ENCODE results near the gene SVBP. TPM values are rescaled to one million over a fixed set of nuclear protein-coding genes. Genes with fewer than 3 reads are reported as not detected.
A peak's percentile ranks its signal among the peaks of the same experiment; 100 is the strongest.

Gene SVBP
- total and polyA plus RNA-seq, 4 donors, result 3.4 to 21.8 (median 15.0) TPM

DNA sequence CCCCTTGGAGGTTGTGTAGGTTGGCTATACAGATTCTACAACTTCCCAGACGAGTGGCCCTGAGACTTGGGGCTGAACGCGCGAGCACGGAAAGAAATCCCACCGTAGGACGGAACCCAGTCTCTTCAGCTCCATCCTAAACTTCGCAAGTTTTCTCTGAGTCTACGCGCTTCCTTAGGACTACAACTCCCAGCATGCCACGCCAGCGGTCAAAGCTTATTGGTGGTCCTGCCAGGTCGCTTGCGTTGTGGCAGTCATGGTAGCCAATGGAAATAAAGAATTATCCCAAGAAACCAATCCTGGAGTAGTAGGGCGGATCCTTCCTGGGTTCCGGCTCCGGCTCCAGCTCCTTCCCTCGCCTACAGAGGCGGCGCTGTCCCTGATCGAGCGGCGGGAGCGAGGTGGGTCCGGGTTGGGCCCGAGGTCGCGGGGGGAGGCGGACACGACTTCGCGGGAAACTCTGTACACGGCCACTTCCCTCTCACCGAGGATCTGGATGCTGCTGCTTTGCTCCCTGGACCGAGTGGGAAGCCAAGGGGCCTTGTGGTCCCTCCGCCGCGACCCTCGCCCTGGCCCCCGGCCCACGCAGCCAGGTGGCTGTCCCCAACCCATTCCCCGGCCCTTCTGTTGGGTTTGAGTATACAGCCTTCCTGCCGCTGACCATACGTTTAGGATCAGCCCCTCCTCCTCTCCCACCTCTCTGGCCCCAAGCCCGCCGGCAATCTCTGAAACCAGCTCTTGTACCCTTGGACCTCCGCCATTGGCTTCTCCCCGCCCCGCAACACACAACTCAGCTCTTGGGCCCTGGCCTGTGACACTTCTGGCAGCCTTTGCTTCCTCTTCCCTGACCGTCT is 29.3 kb upstream of the SVBP start, which contains the start of gene ZNF691:
ZNF691 (plus strand) TSS at position 357 of the 854 bp plus-strand sequence. CDS start 3,046 bp downstream, outside the sequence.
- Histone ChIP-seq H3K4me1 (ENCODE audit: control insufficient read depth in 4 of 4, insufficient read depth in 4 of 4, low read length in 3 of 4) (peaks cover 0 to 20% (median 17%) of the 10 kb centered on the region in 4 donors), H3K4me3 (ENCODE audit: low read depth in 1 of 3, low read length in 3 of 3) (peak within 1 kb of the TSS; percentile 66 to 82 (median 77)), H3K9ac (ENCODE audit: low read depth in 1 of 2, low read length in 2 of 2) (peak within 1 kb of the TSS; percentile 63 to 75), H3K27me3 (ENCODE audit: control insufficient read depth in 4 of 4, insufficient read depth in 4 of 4, low read length in 3 of 4) (no peaks in the 10 kb centered on the region), H3K36me3 (ENCODE audit: control insufficient read depth in 4 of 4, insufficient read depth in 3 of 4, low read depth in 1 of 4, low read length in 3 of 4) (peaks cover 3 to 22% (median 20%) of the 10 kb centered on the region in 4 donors), H3K9me3 (ENCODE audit: control insufficient read depth in 4 of 4, low read length in 3 of 4) (peaks cover 0 to 3% (median 0%) of the 10 kb centered on the region in 4 donors), H3K27ac (ENCODE audit: low read depth in 1 of 2, low read length in 2 of 2) (peak within 1 kb of the TSS; percentile 64 to 78)
- peak; percentile 85 for DNase-seq (ENCODE audit: low spot score)
- WGBS, result under 1% methylated on average over 50 of the region's 50 CpGs
- TF ChIP-seq HNF4A (conservative IDR thresholded peaks at IDR 0.05), result peak; percentile 20 to 28
- peak; percentile 12 for TF ChIP-seq MAX (IDR thresholded peaks at IDR 0.05)
- TF ChIP-seq HNF4G (IDR thresholded peaks at IDR 0.05), result no peak
- TF ChIP-seq EGR1 (IDR thresholded peaks at IDR 0.05; ENCODE audit: low read depth in 2 of 2), result no peak
- peak; percentile 14 to 36 for TF ChIP-seq RXRA (IDR thresholded peaks at IDR 0.05)
- TF ChIP-seq RAD21 (IDR thresholded peaks at IDR 0.05), result peak; percentile 26 to 48
- TF ChIP-seq GABPA (IDR thresholded peaks at IDR 0.05 in 1 of 2, conservative IDR thresholded peaks at IDR 0.05 in 1 of 2), result peak; percentile 69 to 91
- TF ChIP-seq NR2F2 (IDR thresholded peaks at IDR 0.05), result no peak
- TF ChIP-seq, protein P1, sequence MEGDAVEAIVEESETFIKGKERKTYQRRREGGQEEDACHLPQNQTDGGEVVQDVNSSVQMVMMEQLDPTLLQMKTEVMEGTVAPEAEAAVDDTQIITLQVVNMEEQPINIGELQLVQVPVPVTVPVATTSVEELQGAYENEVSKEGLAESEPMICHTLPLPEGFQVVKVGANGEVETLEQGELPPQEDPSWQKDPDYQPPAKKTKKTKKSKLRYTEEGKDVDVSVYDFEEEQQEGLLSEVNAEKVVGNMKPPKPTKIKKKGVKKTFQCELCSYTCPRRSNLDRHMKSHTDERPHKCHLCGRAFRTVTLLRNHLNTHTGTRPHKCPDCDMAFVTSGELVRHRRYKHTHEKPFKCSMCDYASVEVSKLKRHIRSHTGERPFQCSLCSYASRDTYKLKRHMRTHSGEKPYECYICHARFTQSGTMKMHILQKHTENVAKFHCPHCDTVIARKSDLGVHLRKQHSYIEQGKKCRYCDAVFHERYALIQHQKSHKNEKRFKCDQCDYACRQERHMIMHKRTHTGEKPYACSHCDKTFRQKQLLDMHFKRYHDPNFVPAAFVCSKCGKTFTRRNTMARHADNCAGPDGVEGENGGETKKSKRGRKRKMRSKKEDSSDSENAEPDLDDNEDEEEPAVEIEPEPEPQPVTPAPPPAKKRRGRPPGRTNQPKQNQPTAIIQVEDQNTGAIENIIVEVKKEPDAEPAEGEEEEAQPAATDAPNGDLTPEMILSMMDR (IDR thresholded peaks at IDR 0.05; ENCODE audit: low read depth, low read length, missing input control), result peak; percentile 14
- TF ChIP-seq YY1 (IDR thresholded peaks at IDR 0.05), result peak; percentile 35
- peak in 1 of 2 donors; percentile 8 for TF ChIP-seq JUND (IDR thresholded peaks at IDR 0.05)
- no peak for TF ChIP-seq FOXA1 (IDR thresholded peaks at IDR 0.05)
- peak; percentile 92 for TF ChIP-seq SP1 (IDR thresholded peaks at IDR 0.05)
- TF ChIP-seq ZBTB33 (IDR thresholded peaks at IDR 0.05), result no peak
- peak; percentile 36 for TF ChIP-seq TAF1 (conservative IDR thresholded peaks at IDR 0.05)
- TF ChIP-seq ATF3 (IDR thresholded peaks at IDR 0.05), result no peak
- TF ChIP-seq FOXA2 (IDR thresholded peaks at IDR 0.05), result peak; percentile 12
- TF ChIP-seq, protein P2, sequence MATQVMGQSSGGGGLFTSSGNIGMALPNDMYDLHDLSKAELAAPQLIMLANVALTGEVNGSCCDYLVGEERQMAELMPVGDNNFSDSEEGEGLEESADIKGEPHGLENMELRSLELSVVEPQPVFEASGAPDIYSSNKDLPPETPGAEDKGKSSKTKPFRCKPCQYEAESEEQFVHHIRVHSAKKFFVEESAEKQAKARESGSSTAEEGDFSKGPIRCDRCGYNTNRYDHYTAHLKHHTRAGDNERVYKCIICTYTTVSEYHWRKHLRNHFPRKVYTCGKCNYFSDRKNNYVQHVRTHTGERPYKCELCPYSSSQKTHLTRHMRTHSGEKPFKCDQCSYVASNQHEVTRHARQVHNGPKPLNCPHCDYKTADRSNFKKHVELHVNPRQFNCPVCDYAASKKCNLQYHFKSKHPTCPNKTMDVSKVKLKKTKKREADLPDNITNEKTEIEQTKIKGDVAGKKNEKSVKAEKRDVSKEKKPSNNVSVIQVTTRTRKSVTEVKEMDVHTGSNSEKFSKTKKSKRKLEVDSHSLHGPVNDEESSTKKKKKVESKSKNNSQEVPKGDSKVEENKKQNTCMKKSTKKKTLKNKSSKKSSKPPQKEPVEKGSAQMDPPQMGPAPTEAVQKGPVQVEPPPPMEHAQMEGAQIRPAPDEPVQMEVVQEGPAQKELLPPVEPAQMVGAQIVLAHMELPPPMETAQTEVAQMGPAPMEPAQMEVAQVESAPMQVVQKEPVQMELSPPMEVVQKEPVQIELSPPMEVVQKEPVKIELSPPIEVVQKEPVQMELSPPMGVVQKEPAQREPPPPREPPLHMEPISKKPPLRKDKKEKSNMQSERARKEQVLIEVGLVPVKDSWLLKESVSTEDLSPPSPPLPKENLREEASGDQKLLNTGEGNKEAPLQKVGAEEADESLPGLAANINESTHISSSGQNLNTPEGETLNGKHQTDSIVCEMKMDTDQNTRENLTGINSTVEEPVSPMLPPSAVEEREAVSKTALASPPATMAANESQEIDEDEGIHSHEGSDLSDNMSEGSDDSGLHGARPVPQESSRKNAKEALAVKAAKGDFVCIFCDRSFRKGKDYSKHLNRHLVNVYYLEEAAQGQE (IDR thresholded peaks at IDR 0.05), result peak; percentile 71
